ENCODE data around the gene HORMAD2.
"Not testable (repeated sequence)": the region's sequence is repeated elsewhere in the genome, so short reads cannot be mapped to it uniquely, and the experiment has no call there.

Gene HORMAD2

DNA sequence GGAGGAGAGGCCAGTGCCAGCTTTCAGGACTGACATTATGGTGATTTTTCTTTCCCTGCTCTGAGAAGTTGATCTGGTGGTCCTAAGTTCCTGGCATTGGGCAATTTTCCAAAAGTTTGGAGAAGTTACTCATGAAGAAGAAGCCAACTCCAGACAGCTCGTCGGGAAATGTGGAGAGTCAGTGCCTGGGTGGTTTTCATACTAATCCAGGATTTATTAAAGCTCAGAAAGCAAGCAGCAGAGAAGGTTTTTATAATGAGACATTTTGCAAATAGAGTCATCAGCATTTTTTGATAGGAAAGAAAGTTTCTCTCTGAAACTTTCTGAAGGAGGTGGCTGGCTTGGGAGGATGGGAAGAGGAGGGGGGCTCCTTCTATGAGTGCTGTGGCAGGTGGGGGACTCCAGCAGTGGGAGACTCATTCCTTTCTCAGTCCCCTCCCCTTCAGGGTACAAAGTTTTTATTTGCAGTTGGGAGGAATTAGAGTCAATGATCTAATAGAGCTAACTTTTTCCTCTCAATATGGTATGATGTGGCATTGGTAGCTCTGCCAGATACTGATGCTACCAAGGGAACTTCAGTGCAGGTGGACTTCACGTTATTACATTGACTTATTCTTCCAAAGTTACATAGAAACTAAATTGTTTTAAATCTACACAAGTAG lies 110.9 kb downstream of the HORMAD2 start:
- no peak for DNase-seq (ENCODE audit: low spot score)

DNA sequence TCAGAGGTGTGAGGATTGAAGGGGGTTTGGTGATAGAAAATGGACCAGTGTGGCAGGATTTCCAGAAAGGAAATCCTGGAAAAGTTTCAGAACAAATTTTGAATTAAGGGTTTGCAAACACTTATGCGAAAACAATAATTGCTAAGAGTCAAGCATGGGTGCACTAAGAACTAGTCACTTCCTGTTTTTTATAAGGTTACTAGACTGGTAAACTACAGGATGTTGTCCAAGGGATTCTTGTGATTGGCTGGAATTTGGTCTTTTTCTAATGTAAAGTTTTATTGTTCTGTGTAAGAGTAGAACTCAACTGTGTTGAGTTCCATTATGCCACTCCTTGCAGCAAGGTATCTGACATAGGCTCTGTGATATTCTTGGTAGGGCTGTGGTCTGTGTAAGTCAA lies 112.2 kb downstream of the HORMAD2 start:
- DNase-seq (ENCODE audit: low spot score): no peak

DNA sequence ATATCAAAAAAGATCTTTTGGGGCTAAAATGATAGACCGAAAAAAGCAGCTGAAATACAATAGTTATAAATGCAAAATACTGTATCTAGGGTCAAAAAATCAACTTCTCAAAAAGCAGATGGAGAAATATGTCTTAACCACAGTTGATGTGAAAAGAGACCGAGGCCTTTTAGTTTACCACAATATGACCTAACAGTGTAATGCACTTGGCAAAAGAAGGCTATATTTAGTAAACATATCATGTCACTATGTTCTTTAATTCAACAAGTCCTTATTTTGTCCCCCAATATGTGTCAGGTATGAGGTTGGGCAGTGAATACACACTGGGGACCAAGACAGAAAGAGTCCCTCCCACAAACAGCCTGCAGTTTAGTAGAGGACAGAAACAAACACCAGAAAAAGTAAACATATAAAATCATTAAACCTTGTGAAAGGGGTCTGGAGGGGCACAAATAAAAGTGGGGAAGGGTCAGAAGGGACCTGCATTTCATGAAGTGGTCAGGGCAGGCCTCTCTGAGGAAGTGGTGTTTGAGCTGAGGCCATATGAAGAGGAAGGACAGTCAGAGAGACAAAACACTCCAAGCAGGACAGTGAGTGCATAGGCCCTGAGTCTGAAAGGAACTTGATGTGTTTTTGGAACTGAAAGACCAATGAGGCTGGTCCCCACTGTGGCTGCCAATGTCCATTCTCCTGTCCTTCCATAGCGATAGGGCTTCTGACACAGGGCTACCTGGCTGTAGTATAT lies 112.9 kb downstream of the HORMAD2 start:
- no peak for DNase-seq (ENCODE audit: low spot score)

DNA sequence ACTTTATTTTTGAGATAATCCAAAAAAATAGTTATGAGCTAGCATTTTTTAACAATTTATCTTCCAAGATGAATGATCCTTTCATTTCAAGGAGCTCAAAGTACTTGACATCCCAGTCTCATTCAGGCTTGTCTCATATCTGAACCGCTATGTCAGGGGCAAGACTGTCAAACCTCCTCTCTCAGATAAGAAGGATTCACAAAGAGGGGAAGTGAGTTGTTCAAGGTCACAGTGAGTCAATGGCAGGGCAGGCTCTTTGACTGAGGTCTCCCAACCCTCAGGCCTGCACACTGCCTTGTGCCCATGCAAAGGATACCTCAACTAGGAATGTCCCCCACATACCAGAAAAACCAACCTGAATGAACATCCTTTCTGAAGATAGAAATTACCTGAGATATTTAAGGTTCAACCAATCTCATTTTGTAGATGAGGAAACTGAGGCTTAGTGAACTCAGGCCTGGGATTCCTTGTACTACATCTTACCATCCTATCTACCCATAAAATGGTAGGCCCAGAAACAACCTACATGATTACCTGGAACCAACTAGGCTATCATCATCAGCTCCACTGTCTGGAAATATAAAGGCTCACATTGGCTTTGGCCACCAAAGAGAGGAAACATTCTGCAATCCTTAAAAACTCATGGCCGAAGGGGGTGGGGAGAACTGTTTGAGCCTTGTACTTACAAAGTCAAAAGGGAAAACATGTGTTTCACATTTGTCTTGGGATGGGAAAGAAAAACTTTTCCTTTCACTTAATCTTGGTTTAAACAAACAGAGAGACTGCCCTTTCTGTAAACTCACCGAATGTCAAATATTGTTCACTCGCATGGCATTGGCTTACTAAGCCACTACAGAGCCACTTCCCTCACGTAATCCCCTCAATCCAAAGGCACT lies 115.2 kb downstream of the HORMAD2 start:
- no peak for DNase-seq (ENCODE audit: low spot score)

DNA sequence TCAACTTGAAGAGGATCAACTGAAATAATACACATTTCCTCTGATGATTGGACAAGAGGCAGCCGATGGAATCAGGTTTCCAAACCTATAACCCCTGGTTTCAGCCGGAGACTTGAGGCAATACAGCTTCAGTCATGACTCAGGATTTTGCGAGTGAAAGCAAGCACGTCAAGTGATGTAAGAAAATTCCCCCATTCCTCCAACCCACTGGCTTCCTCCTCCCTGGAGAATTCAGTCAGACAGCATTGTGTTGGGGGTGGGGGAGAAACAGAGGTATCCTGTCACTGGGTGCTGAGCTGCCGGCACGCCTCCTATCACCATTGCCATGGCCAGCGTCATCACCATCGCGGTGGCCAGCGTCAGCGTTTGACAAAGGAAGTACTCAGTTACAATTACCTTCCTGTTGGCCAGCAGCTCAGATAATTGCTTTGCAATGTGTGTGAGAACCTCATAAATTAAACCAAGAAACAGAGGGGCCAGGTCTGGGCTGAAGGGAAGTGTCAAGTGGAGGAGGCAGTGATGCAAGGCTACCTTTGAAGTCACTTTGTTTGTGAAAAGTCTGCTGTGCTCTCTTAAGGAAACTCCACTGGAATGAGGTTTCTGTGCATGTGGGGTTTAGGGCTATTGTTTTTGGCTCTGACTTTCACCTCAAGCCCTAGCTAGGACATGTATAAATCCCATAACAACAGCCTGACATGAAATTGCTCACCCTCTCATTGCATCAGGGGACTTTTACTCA lies 116.0 kb downstream of the HORMAD2 start:
- DNase-seq (ENCODE audit: low spot score): peak; percentile 83

DNA sequence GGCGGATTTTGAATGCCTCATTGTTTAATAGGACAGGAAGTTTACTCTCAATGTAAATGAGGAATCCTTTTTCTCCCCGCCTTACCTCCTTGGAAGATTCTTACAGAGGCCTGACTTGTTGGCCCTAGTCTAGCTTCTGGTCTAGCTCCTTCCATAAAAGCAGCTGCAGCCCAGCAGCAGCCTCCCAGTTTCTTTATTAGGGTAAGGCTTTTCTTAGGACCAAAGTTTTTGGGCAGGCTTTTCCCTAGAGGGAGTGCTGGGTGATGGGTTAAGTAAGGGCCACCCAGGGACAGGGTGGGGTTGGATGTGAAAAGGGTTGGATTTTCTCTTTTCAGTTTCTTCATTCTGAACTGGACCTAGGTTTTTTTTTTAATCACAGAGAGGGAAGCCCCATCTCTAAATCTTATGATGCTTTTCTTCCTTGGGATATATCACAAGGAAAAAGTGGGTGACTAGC lies 116.6 kb downstream of the HORMAD2 start:
- no peak for DNase-seq (ENCODE audit: low spot score)

DNA sequence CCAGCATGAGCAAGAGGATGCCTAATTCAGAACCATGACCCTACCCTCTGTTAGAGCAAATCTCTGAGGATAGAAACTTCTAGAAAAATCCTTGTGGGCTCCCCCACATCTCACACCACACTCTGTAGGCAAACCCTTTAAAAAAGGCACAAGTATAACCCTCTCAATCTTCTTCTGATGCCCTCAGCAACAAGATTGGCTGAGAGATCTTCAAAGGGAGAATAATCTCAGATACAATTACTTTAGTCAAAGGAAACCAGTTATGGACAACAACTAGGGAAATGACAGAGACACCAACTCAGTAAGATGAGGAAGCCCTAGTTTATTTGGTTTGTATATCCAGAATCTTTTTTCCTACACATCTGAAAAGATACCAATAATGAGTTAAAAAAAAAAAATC lies 117.1 kb downstream of the HORMAD2 start:
- no peak for DNase-seq (ENCODE audit: low spot score)

DNA sequence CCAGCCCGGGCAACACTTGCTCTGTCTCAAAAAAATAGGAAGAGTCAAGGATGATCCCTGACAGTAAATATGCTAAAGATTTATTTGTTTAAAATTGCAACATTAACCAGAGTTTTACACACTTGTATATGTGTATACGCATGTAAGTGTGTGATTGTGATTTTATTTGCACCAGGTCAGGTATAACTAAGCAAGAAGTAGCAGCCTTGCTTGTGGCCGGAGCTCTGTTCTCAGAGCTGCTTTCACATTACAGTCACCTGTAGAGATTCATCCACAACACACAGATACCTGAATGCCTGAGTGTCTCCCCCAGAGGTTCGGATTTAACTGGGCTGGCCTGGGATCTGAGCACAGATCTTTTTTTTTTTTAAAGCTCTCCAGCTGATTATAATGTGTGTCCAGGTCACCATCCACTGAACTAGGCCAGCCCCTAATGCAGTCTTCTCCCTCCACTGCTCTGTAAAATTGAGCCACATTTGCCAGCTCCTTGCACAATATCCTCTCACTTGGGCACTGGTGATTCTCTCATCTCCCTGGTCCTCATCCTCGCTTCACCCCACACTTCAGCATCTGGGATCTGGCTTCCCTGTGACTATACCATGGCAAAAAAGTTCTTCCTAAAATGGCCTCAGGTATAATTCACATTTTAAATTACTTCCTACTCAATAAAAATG lies 118.0 kb downstream of the HORMAD2 start:
- no peak for DNase-seq (ENCODE audit: low spot score)

DNA sequence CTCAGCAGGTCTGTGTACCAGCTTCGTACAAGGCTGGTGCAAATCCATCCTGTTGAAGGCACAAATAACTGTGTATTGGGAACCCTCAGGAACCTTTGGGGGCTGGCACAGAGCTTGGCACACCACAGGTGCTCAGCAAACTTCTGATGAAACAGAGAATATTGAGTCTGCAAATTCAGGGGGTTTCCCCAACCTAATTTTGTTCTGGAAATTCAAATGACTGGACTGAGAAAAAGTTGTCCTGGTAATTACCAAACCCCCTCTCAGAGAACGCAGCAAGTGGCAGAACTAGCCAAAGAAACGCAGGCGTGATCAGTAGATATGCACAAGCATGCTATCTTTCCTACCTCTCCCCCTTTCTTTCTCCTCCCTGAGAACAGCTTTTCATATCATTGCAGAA lies 118.7 kb downstream of the HORMAD2 start:
- no peak for DNase-seq (ENCODE audit: low spot score)

DNA sequence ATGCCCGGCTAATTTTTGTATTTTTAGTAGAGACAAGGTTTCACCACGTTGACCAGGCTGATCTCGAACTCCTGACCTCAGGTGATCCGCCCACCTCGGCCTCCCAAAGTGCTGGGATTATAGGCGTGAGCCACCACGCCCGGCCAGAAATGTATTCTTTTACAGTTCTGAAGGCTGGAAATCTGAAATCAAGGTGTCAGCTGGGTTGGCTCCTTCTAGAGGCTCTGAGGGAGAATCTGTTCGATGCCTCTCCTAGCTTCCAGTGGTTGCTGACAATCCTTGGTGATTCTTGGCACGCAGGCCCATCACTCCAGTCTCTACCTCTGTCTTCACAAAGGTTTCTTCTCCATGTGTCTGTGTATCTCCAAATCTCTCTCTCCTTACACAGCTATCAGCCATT lies 120.6 kb downstream of the HORMAD2 start:
- not testable (repeated sequence) for DNase-seq (ENCODE audit: low spot score)

DNA sequence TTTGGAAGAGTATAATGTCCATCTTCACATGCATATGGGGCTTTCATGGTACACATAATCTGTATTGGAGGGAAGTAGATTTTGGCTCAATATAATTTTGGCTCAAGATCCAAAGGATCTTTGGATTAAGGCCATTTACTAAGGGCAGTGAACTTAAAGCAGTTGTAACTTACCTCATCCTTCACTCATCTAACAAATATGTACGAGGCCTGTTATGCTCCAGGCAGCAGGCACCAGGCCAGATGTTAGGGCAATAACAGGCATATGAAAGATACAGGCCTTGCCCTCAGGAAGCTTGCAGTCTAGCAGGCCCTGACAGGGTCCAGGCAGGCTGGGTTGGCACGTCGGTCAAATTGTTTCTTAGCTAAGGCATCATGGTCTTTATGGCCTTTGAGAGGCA lies 121.7 kb downstream of the HORMAD2 start:
- no peak for DNase-seq (ENCODE audit: low spot score)

DNA sequence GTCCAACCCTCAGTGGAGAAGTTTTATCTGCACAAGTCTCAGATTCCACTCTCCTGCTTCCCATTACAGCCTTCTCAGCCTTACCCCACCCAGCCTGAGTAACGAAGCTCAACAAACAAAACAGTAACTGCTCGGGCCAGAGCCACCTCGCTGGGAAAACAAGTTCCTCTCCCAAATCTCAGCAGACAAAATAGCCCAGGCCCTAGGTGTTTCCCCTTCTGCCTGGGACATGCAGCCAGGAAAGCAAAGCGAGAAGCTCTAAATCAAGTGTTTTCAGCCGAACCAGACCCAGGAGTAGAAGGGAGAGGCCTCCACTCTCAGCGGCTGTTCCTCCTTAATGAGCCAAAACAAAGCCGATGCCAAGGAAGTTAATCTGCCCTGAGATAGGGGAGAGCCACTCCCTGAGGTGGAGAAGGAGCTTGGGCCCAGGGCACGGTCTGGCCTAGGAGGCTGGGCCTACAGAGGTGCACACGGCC lies 122.3 kb downstream of the HORMAD2 start:
- DNase-seq (ENCODE audit: low spot score): no peak

DNA sequence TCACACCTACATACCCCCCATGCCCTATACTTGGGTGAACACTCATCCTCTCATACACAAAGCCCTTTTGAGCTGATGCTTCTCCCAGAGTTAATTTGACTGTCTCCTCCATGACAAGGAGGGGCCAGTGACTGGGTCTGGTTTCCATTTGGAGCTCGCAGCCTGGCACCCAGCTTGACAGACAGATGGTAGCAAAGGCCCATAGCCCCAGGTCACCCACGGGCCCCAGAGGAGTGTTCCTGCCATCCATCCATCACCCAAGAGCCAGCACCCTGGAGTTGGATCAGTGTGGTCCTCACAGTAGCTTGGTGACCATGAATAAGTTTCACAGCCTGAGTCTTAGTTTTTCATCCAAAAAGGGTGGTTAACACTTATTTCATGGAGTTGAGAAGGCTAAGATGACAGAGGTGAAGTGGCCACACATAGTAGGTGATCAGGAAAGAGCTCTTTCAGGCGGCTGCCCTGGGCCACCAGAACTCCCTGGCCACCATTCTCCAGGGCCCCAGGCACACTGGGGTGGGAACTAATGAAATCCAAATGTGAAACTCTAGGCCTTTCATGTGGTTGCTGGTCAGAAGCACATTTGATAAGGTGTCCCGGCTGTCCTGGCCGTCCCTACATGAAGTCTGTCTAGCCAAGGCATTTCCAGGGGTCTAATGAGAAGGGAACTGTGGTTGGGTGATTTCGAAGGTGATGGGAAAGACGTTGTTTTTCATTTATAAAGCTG lies 123.9 kb downstream of the HORMAD2 start:
- DNase-seq (ENCODE audit: low spot score): no peak

DNA sequence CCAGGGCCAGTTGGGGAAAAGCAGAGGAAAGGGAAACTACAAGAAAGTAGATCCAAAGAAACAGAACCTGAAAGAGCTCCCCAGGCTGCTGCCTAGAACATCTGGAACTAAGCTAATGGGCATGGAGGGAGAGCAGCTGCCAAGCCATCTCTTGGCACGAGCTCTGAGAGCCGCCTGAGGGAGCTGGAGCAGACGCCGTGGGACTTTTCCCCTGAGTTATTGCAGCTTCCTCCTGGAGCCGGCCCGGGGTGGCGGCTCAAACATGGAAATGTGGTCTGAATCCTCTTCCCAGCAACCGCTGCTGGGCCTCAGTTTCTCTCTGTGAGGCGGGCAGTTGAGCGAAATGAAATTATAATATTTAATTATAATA lies 124.5 kb downstream of the HORMAD2 start:
- DNase-seq (ENCODE audit: low spot score): no peak

DNA sequence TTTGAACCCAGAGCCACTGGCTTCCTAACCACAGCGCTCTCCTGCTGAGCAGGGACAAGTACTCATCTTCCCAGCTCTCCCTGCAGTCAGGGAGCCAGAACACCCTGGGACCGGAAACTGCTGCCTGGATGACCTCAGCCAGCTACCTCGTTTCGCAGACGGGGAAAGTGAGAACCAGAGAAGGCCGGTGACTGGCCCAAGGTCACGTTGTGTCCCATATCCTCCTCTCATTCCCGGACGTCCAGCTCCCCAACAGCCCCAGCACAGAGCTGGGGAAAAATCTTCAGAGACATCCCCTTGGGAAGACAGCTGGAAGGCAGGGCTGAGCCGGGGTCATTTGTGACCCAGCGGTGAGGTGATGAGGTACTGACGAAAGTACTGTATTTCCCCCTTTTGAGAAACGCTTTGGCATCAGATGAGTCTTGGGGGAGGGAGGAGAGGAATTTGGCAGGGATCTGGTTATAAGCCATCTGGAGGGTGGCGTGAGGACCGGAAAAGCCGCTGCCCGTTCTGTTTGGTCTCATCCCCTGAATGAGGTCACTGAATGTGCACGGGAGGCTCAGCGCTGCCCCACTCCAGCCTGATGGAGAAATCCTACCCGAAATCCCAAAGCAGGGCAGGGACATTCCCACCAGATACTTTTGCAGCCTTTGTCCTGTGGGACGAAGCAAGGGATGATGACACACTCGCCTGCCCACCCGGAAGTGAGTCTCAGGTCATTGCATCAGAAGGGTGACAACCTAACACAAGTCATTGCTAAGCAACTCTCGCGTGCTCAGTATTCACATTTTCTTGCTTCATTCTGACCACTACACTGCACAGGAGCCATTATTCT lies 125.2 kb downstream of the HORMAD2 start:
- no peak for DNase-seq (ENCODE audit: low spot score)

DNA sequence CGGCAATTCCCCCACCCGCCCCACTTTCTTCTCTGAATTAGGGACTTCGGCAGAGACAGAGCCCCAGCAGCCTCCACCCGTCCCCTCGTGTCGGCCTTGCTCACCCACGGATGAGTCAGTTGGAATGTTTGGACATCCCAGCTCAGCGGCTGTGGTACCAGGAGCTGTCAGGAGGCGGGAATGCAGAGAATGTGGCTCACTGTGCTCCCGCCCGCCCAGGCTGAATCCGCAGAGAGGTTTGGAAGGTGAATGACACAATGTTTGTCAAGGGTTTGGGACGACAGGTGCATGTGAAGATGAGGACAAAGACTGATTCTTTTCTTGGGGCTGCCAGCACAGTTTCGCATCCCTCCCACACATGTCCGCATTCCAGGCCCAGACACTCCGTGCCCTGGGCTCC lies 126.7 kb downstream of the HORMAD2 start:
- DNase-seq (ENCODE audit: low spot score): peak; percentile 78

DNA sequence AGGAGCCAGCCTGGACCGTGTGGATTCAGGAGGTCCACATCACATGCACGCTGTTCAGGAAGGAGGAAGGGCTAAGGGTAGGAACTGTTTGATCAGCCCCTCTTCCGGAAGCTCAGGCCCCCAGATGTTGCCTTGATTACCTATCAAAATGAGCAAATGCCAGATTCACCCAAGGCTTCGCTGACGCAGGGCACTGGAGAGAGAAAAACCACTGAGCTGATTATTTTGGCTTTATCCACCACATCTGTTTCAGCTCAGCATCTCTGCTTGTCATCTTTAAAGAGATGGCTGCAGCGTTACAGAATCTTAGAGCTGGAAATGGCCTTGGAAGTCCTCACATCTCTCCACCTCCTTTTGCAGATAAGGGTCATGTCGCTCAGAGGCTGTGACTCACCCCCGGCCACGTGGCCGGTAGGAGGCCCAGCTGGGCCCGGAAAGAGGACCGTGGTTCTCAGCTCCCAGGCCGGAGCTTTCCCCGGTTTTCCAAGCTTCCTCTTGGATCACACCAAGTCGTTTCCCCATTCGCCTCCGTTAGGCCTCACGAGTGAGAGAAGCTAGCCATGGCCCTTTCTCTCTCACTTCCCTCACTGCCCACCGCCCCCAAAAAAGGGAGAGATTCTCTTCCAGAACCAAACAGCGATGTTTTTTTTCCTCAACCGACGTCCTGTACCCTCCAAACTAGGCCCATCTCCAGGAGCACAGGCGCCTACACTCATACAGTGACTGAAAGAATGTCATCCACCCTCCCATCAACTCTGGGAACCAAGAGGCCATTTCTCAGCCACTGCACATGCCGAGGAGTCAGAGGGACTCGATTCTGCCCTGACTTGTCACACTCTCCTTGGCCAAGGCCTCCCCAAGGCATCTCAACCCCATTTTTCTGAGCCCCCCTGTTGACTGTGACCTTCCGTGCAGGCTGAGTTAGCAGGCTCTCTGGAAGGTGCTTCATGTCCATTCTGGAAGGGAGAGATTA lies 128.7 kb downstream of the HORMAD2 start:
- no peak for DNase-seq (ENCODE audit: low spot score)

DNA sequence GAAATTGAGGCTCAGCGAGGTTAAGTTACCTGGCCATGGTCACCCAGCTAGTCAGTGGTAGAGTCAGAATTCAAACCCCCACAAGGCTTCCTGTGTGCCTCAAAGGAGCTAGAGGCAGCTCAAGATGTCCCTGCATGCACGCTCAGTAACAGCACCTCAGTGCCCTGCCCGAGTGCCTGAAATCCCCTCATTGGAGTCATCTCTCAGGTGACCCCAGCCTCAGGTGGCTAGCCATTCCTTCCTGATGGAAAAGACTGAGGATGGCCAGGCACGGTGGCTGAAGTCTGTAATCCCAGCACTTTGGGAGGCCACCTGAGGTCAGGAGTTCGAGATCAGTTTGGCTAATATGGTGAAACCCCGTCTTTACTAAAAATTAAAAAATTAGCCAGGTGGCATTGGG lies 129.4 kb downstream of the HORMAD2 start:
- DNase-seq (ENCODE audit: low spot score): no peak

Measured in iPS-NIHi11 (cell line).